ENCODE results near the gene SEL1L2.

SEL1L2 gene

GRCh38 chr20:13810446-13810845, 180.0 kb downstream of the SEL1L2 start:
- DNase-seq = no peak

- peak; percentile 81 for DNase-seq
Observed at GRCh38 chr20:13809855-13810254, 180.6 kb downstream of the SEL1L2 start.

GRCh38 chr20:13809373-13809772, 181.0 kb downstream of the SEL1L2 start:
- DNase-seq = peak; percentile 78

- peak; percentile 94 for DNase-seq
Observed at GRCh38 chr20:13800728-13801134, 189.7 kb downstream of the SEL1L2 start.

GRCh38 chr20:13799974-13800373, 190.4 kb downstream of the SEL1L2 start:
- no peak for DNase-seq

Data from DMS79 (cell line).